KOPT-K1 (cell line): ENCODE measurements around the gene PLET1.

Source experiments
- H3K27ac ChIP-seq: fragments of 200-600 bp; sonication (generic); 2 replicates; pipeline ENCODE4 v1.5.1; 2016; ENCODE audit warnings: antibody characterized with exemption, mild to moderate bottlenecking, low read depth, low read length; ENCODE audit not compliant: poor library complexity, severe bottlenecking
- H3K36me3 ChIP-seq: fragments of 200-600 bp; sonication (generic); 2 replicates; pipeline ENCODE4 v1.5.1; 2017; ENCODE audit warnings: antibody characterized with exemption, mild to moderate bottlenecking, low read length, moderate library complexity; ENCODE audit not compliant: insufficient read depth
- H3K9me3 ChIP-seq: fragments of 200-600 bp; sonication (generic); 2 replicates; pipeline ENCODE4 v1.5.1; 2017; ENCODE audit warnings: antibody characterized with exemption, low read length, mild to moderate bottlenecking; ENCODE audit not compliant: insufficient read depth, poor library complexity, severe bottlenecking

PLET1 gene

GRCh38 chr11:112292188-112292587, 31.5 kb upstream of the PLET1 start:
- Histone ChIP-seq H3K27ac (no peak overlapping the region), H3K36me3 (no peaks in the 10 kb centered on the region), H3K9me3 (no peaks in the 10 kb centered on the region)

DNA sequence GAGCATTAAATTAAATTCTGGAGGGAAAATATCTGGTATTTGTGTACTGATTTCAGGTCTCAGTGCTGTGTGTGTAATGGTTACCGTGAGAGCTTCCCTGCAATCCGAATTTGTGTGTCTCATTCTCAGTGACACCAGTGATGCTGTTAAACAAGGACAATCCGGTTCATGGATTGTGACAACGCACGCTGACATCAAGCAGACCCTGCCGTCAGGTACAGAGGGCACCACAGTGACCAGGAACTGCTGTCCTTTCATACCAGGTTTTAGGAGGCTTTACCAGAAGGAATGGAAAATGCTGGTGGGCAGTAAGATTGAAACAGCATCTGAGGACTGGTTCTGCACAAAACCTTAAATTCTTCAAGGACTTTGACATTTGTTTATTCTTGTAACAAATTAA, 30.5 kb upstream of the PLET1 start:
- H3K36me3 ChIP-seq, result no peaks in the 10 kb centered on the region
- no peaks in the 10 kb centered on the region for H3K9me3 ChIP-seq
- no peak overlapping the region for H3K27ac ChIP-seq

DNA sequence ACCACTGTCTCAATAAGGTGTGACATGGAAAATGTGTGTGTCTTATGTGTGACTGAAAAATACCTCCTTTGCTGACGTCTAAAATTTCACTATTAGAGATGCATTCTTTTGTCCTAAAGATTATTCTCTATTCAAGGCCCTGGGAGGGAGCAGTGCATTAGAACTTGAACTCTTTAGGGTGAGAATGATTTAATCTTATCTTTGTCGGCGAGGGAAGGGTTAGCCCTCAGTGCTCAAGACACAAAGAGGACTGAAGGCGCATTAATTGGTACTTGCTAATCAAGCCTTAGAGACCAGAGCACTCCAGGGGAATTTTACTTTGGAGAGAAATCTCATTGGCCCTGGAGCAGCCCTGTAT, 29.8 kb upstream of the PLET1 start:
- no peaks in the 10 kb centered on the region for H3K9me3 ChIP-seq
- H3K27ac ChIP-seq, result no peak overlapping the region
- H3K36me3 ChIP-seq, result no peaks in the 10 kb centered on the region

GRCh38 chr11:112289588-112290492, 29.2 kb upstream of the PLET1 start:
- H3K27ac ChIP-seq, result no peak overlapping the region
- no peaks in the 10 kb centered on the region for H3K9me3 ChIP-seq
- H3K36me3 ChIP-seq, result no peaks in the 10 kb centered on the region

DNA sequence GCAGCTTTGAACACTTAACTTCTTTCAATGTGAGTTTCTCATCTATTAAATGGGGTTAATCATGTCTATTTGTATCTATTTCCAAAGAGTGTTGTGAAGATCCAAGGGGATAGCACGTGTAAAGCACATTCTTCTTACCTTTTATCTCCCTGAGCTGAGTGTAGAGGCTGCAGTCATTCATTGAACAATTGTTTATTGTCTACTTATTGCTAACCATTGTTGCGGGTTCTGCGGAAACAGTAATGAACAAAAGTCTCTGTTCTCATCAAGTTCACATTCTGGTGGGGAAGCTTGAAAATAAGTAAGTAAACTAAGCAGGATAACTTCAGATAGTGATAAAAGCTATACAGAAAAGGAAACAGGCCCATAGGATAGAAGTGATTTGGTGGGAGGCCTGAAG, 27.4 kb upstream of the PLET1 start:
- Histone ChIP-seq H3K9me3 (no peaks in the 10 kb centered on the region), H3K27ac (no peak overlapping the region), H3K36me3 (no peaks in the 10 kb centered on the region)

DNA sequence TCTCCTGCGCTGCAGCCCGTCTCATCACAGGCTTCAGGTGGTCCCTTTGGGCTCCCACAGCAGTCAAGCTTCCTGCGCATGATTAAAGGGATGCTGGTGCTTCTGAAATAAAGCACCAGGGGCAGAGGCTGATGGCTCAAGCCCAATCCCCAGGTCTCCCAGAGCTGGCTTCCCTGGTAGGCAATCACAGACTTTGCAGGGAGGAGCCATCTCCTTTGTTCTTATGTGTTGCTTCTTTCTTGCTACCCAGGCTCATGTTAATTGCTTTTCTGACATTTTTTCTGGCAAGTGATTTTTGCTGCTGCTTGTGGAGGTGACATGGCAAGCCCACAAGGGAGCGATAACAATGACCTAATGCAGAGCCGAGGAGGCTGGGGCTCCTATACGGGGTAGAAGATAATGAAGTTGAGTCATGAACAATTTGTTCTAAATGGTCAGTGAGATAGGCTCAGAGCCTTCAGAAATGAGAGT, 25.2 kb upstream of the PLET1 start:
- Histone ChIP-seq H3K27ac (no peak overlapping the region), H3K9me3 (no peaks in the 10 kb centered on the region), H3K36me3 (no peaks in the 10 kb centered on the region)

DNA sequence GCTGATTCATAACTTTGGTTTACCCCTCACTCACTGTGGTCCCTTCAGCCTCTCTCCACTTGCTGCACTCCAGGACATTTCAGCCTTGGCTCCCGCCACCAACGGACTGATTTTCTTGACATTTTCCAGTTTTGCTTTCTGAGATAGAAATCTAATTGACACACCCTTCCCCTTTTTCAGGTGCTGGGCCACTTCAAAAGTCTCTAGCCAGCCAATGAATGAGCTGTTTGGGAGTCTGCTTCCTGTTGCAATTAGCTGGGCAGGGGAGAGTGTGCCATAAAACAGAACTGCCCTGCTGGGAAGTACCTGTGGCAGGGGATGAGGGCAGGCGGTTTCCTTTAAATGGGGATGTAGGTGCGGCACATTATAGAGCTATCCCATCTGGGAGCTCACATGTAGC, 21.1 kb upstream of the PLET1 start:
- H3K36me3 ChIP-seq, result no peaks in the 10 kb centered on the region
- no peak overlapping the region for H3K27ac ChIP-seq
- no peaks in the 10 kb centered on the region for H3K9me3 ChIP-seq

DNA sequence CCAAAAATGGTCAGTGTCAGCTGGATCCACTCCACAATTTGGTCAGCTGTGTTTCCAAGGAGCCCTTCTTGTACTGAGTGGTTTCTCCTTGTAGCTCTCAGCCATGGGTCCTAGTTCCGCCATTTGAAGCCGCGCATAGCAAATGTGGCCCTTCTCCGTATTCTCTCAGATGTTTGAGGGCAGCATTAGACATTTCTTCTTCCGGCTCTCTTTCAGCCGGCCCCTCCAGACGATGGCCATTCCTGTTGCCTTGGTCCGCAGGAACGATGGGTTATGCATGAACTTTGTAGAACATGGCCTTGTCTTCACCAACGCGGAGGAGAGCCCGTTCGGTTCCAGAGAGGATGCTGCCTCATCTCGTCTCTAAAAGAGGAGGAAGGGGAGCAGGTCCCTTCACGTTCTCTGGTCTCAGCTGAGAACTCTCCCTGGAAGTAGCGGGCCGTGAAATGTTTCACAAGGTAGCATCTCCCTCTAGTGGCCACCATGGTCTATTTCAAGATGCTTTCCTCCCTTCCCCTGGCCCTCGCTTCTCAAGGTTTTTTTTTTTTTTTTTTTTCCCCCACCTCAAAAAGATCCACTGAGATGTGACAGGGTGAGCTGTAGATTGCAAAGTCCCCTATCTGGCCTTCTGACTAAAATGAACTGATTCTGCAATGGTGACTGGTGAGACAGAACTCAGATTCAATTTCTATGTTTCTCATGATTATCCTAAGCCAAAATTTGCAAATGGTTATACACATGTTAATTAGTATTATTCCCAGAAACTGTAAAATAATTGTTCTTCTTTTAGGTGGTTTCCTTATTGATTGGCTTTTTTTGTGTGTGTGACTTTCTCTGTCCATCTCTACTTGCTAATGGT, 19.8 kb upstream of the PLET1 start:
- H3K27ac ChIP-seq, result peak overlapping the region; percentile 46

GRCh38 chr11:112279901-112280267, 19.2 kb upstream of the PLET1 start:
- no peaks in the 10 kb centered on the region for H3K36me3 ChIP-seq
- no peaks in the 10 kb centered on the region for H3K9me3 ChIP-seq
- H3K27ac ChIP-seq, result no peak overlapping the region

More for the DNA sequence above, 19.8 kb upstream of the PLET1 start:
- Histone ChIP-seq H3K9me3 (no peaks in the 10 kb centered on the region), H3K36me3 (no peaks in the 10 kb centered on the region)

DNA sequence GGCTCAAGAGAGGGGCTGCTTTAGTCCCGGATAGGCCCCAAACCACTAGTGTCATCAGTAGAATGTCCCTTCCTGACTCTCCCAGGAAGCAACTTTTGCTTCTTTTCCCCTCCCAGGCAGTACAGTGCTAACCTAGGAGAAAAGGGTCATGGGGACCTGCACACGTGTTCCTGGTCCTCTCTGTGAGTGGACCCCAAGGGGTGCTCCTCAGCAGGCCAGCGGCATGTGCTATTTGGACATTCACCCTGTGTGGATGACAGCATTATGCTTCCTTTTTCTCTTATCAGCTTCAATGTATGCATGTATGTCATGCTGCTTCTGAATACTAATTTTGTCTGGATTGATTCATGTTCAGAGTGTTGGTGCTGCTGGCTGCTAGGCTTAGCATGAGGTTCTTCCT, 18.1 kb upstream of the PLET1 start:
- Histone ChIP-seq H3K27ac (no peak overlapping the region), H3K9me3 (no peaks in the 10 kb centered on the region)

GRCh38 chr11:112277941-112278340, 17.3 kb upstream of the PLET1 start:
- H3K36me3 ChIP-seq, result no peaks in the 10 kb centered on the region
- H3K9me3 ChIP-seq, result no peaks in the 10 kb centered on the region
- no peak overlapping the region for H3K27ac ChIP-seq

More for the DNA sequence above, 18.1 kb upstream of the PLET1 start:
- no peaks in the 10 kb centered on the region for H3K36me3 ChIP-seq

DNA sequence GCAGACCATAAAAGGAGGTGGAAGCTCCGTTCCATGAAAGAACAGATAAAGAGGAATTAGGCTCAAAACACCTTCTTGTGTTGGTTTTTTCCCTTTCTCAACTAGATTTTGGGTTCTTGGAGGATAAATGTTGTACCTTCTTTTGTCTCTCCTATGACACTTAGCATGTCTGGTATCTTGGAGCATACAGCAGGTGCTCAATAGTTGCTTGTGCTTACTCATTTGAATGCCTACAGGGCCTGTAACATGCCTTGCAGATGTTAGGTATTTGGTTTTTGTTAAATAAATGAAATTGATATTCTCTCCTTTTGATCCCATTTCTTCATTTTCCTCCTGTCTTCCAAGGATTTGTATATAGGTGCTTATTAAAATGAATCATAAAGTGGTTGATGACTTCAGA, 16.4 kb upstream of the PLET1 start:
- H3K27ac ChIP-seq, result no peak overlapping the region
- no peaks in the 10 kb centered on the region for H3K36me3 ChIP-seq
- H3K9me3 ChIP-seq, result no peaks in the 10 kb centered on the region

DNA sequence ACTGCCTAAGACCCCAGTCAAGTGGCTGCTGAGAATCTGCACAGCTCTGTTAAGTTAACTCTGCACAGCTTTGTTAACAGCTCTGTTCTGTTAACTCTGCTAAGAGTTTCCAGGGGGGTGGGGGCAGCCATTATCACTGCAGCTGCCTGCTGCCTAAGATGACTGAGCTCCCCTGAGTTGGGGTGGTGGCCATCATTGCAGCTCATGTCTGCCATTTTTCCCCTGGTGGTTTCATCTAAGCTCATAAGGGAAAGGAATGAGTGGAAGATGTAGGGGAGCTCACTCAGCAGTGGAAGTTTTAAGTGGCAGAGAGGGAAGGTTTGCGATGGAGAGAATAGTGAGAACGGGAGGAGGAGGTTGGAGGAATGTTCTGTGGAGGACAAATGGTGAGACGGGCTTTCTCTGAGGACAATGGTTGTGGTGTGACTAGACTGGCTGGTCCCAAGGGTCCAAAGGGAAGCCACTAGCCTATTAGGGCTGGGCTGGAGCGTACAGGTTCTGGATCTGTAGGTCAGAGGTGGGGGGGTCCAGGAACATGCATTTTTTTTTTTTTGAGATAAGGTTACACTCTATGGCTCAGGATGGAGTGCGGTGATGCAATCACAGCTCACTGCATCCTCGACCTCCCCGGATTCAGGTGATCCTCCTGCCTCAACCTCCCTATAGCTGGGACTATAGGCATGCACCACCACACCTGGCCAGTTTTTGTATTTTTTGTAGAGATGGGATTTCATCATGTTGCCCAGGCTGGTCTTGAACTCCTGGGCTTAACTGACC, 13.5 kb upstream of the PLET1 start:
- Histone ChIP-seq H3K27ac (no peak overlapping the region), H3K36me3 (no peaks in the 10 kb centered on the region), H3K9me3 (no peaks in the 10 kb centered on the region)

DNA sequence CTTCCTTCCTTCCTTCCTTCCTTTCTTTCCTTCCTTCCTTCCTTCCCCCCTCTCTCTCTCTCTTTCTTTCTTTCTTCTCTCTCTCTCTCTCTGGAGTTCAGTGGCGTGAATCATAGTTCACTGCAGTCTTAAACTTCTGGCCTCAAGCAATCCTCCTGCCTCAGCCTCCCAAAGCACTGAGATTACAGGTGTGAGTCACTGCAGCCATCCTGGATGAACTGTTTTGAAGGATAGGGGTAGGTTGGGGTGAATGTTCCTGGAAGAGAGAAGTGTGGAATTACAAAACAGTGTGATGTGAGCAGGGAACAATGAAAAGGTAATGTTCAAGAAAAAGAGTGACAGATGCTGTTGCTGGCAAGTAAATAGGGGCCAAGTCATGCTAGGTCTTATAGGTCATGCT, 12.4 kb upstream of the PLET1 start:
- no peaks in the 10 kb centered on the region for H3K36me3 ChIP-seq
- no peak overlapping the region for H3K27ac ChIP-seq
- no peaks in the 10 kb centered on the region for H3K9me3 ChIP-seq

DNA sequence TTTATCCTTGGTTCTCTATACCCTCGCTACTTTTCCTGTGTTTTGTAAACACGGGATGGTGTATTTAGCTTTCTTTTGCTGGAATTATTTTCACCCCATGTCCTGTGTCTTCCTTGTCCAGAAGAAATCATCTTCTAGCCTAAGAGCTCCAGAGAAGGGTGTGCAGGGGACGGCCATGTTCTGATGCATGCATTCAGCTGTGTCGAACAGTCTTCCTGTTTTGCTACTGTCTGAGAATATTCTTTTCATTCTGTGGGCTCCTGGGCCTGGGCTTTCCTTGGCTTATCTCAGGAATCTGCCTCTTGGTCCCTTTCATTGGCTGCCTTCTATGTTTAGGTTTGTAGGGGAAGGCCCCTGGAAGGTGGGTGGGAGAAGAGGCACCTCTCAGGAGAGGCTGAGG, 10.6 kb upstream of the PLET1 start:
- Histone ChIP-seq H3K36me3 (no peaks in the 10 kb centered on the region), H3K27ac (no peak overlapping the region), H3K9me3 (no peaks in the 10 kb centered on the region)
